GM23248 (cell line): Measurements from ENCODE around the gene STK4.

Source experiments
- EZH2 ChIP-seq: fragments of 200-600 bp; sonication (generic); IDR thresholded peaks from 2 replicates; pipeline ENCODE4 v1.6.1; 2018; ENCODE audit warnings: antibody characterized with exemption, mild to moderate bottlenecking; ENCODE audit not compliant: insufficient read depth, poor library complexity, severe bottlenecking
- EZH2phosphoT487 ChIP-seq: fragments of 200-600 bp; sonication (generic); IDR thresholded peaks from 2 replicates; pipeline ENCODE4 v1.6.1; 2018; ENCODE audit warnings: antibody characterized with exemption, moderate library complexity, mild to moderate bottlenecking, low read depth; ENCODE audit not compliant: insufficient read depth

- no peak for TF ChIP-seq EZH2
- TF ChIP-seq EZH2phosphoT487: no peak
Measured at GRCh38 chr20:45121388-45121787, 155.1 kb downstream of the STK4 start.
